HEK293 (cell line): ENCODE results near the gene CPEB3.

Experiments
- CTCF ChIA-PET: fragments of 350-600 bp; formaldehyde crosslinking; extraction: SDS; loops from one replicate; lab custom pipeline; 2021; ENCODE audit warnings: antibody characterized with exemption; lab: Yijun Ruan, JAX
- POLR2A ChIA-PET: fragments of 300-600 bp; formaldehyde crosslinking; extraction: SDS; loops from one replicate; lab custom pipeline; 2020; ENCODE audit warnings: antibody characterized with exemption, inconsistent platforms; lab: Yijun Ruan, JAX
- H3K27ac ChIP-seq: fragments of 200-500 bp; sonication (Bioruptor generic); 2 replicates; pipeline ENCODE4 v1.5.1; 2014; ENCODE audit warnings: low read depth, low read length, control low read depth, inconsistent platforms; ENCODE audit errors: extremely low read depth
- H3K36me3 ChIP-seq, 2 experiments: fragments of 200-500 bp in 1 of 2; sonication (Bioruptor generic) in 1 of 2; 1 replicate in 1 of 2; 2 replicates in 1 of 2; pipeline ENCODE4 v1.5.1; 2014 to 2017; ENCODE audit warnings: inconsistent platforms in 2 of 2, low read length in 2 of 2; ENCODE audit not compliant: control insufficient read depth in 2 of 2, insufficient read depth in 1 of 2
- H3K4me1 ChIP-seq: fragments of 200-500 bp; sonication (Bioruptor generic); 2 replicates; pipeline ENCODE4 v1.5.1; 2014; ENCODE audit warnings: mild to moderate bottlenecking, low read length, inconsistent platforms; ENCODE audit not compliant: control insufficient read depth, insufficient read depth
- H3K4me3 ChIP-seq: 2 replicates; pipeline ENCODE4 v1.5.1; 2011; ENCODE audit warnings: low read depth, mild to moderate bottlenecking, control low read depth, low read length, moderate library complexity
- H3K9me3 ChIP-seq: fragments of 200-500 bp; sonication (Bioruptor generic); 2 replicates; pipeline ENCODE4 v1.5.1; 2014; ENCODE audit warnings: low read depth, low read length, inconsistent platforms; ENCODE audit not compliant: control insufficient read depth, insufficient read depth
- GLI2 ChIP-seq: fragments of 450-650 bp; formaldehyde crosslinking; IDR thresholded peaks from 2 replicates; pipeline ENCODE4; 2017; ENCODE audit warnings: missing biosample characterization, missing genetic modification characterization, low read depth, borderline replicate concordance
- GLIS1 ChIP-seq: fragments of 450-650 bp; formaldehyde crosslinking; IDR thresholded peaks from 2 replicates; pipeline ENCODE4 v1.5.1; 2016; ENCODE audit warnings: missing biosample characterization, missing genetic modification characterization
- YY2 ChIP-seq: fragments of 450-650 bp; formaldehyde crosslinking; IDR thresholded peaks from 2 replicates; pipeline ENCODE4 v1.5.1; 2016; ENCODE audit warnings: missing biosample characterization, missing genetic modification characterization
- ZBTB21 ChIP-seq: fragments of 450-650 bp; formaldehyde crosslinking; IDR thresholded peaks from 2 replicates; pipeline ENCODE4 v1.5.1; 2017; ENCODE audit warnings: missing biosample characterization, missing genetic modification characterization
- ZBTB8A ChIP-seq: fragments of 450-650 bp; formaldehyde crosslinking; IDR thresholded peaks from 2 replicates; pipeline ENCODE4 v1.5.1; 2016; ENCODE audit warnings: missing biosample characterization, missing genetic modification characterization
- ZEB2 ChIP-seq: fragments of 450-650 bp; formaldehyde crosslinking; IDR thresholded peaks from 2 replicates; pipeline ENCODE4 v1.5.1; 2016; ENCODE audit warnings: missing biosample characterization, missing genetic modification characterization
- ZFP69B ChIP-seq: fragments of 450-650 bp; formaldehyde crosslinking; IDR thresholded peaks from 2 replicates; pipeline ENCODE4 v1.5.1; 2016; ENCODE audit warnings: missing biosample characterization, missing genetic modification characterization
- ZNF19 ChIP-seq: fragments of 450-650 bp; formaldehyde crosslinking; IDR thresholded peaks from 2 replicates; pipeline ENCODE4; 2016; ENCODE audit warnings: missing biosample characterization, missing genetic modification characterization, low read depth
- ZNF2 ChIP-seq: fragments of 450-650 bp; formaldehyde crosslinking; IDR thresholded peaks from 2 replicates; pipeline ENCODE4 v1.5.1; 2016; ENCODE audit warnings: missing biosample characterization, missing genetic modification characterization
- ZNF239 ChIP-seq: fragments of 450-650 bp; formaldehyde crosslinking; IDR thresholded peaks from 2 replicates; pipeline ENCODE4 v1.5.1; 2016; ENCODE audit warnings: missing biosample characterization, missing genetic modification characterization
- ZNF521 ChIP-seq: fragments of 450-650 bp; formaldehyde crosslinking; IDR thresholded peaks from 2 replicates; pipeline ENCODE4 v1.5.1; 2017; ENCODE audit warnings: missing biosample characterization, mild to moderate bottlenecking, missing genetic modification characterization
- ZNF561 ChIP-seq: fragments of 450-650 bp; IDR thresholded peaks from 2 replicates; pipeline ENCODE4 v1.5.1; 2018; ENCODE audit warnings: missing biosample characterization, missing genetic modification characterization, borderline replicate concordance
- ZNF654 ChIP-seq: fragments of 450-650 bp; formaldehyde crosslinking; IDR thresholded peaks from 2 replicates; pipeline ENCODE4 v1.5.1; 2016; ENCODE audit warnings: low read depth, missing biosample characterization, missing genetic modification characterization
- ZNF76 ChIP-seq: fragments of 450-650 bp; formaldehyde crosslinking; IDR thresholded peaks from 2 replicates; pipeline ENCODE4; 2016; ENCODE audit warnings: low read depth, missing biosample characterization, missing genetic modification characterization, borderline replicate concordance
- ZNF843 ChIP-seq: fragments of 450-650 bp; formaldehyde crosslinking; IDR thresholded peaks from 2 replicates; pipeline ENCODE4 v1.5.1; 2016; ENCODE audit warnings: missing biosample characterization, missing genetic modification characterization
- ZXDB ChIP-seq: fragments of 450-650 bp; formaldehyde crosslinking; IDR thresholded peaks from 2 replicates; pipeline ENCODE4 v1.5.1; 2016; ENCODE audit warnings: missing biosample characterization, missing genetic modification characterization
- TF ChIP-seq, protein P1 (sequence below): fragments of 450-650 bp; formaldehyde crosslinking; IDR thresholded peaks from 2 replicates; pipeline ENCODE4 v1.5.1; 2016; ENCODE audit warnings: missing biosample characterization, missing genetic modification characterization
- TF ChIP-seq, protein P2 (sequence below): sonication (generic); formaldehyde crosslinking; IDR thresholded peaks from 2 replicates; pipeline ENCODE4 v1.8.1; 2022; ENCODE audit warnings: mild to moderate bottlenecking, moderate library complexity, missing genetic modification reagents
- TF ChIP-seq, protein P3 (sequence below): fragments of 450-650 bp; formaldehyde crosslinking; IDR thresholded peaks from 2 replicates; pipeline ENCODE4 v1.5.1; 2016; ENCODE audit warnings: missing biosample characterization, missing genetic modification characterization
- TF ChIP-seq, protein P4 (sequence below): fragments of 450-650 bp; formaldehyde crosslinking; IDR thresholded peaks from 2 replicates; pipeline ENCODE4 v1.5.1; 2016; ENCODE audit warnings: missing biosample characterization, missing genetic modification characterization
- TF ChIP-seq, protein P5 (sequence below): fragments of 450-650 bp; formaldehyde crosslinking; IDR thresholded peaks from 2 replicates; pipeline ENCODE4 v1.5.1; 2016; ENCODE audit warnings: missing biosample characterization, missing genetic modification characterization
- TF ChIP-seq, protein P6 (sequence below): fragments of 450-650 bp; formaldehyde crosslinking; IDR thresholded peaks from 2 replicates; pipeline ENCODE4 v1.5.1; 2017; ENCODE audit warnings: missing biosample characterization, missing genetic modification characterization
- TF ChIP-seq, protein P7 (sequence below): fragments of 450-650 bp; formaldehyde crosslinking; IDR thresholded peaks from 2 replicates; pipeline ENCODE4 v1.5.1; 2016; ENCODE audit warnings: missing biosample characterization, missing genetic modification characterization, low read depth

Gene CPEB3

DNA sequence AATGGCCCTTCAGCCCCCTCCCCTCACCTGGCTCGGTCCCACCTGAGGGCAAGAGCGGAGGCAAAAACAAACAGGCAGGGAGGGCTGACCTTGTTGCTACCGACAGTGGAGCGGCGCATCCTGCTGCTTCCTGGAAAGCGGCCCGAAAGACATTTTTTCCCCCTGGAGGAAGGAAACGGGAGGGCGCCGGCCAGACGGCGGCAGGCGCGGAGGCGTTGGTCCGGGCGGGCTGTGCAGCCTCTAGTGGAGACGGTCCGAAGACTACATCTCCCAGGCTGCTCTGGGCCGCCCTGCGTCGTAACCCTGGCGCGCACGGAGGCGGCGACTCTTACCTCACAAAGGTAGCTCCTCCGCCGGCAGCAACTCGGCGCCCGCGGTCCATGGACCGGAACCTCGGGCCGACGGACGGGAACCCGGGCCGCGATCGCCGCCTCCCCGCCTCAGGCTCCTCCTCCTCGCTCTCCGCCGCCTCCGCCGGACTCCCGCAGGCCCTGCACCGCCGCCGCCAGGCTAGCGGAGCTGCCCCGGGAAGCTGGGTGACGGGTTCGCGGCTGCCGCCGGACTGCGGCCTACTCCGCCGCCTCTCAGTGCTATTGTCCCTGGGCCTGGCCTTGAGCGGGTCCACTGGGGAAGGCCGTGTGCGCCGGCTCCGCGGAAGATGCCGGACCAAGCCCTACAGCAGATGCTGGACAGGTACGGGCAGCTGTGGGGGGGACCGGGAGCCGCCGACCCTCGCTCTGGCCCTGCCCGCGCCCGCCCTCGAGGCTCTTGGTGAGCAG lies at the start of gene CPEB3, which contains the start of gene MARCHF5:
Gene CPEB3 (minus strand): TSS at position 242 of the 779 bp plus-strand sequence. CDS start 50,728 bp downstream, outside the sequence.
Gene MARCHF5 (plus strand): TSS at position 331 of the 779 bp plus-strand sequence. CDS start 328 bp downstream, at position 659.
- ChIA-PET CTCF (interaction anchor here (0.6 to 4.3 kb wide), 9 partner anchors 10 to 299 kb away, joined by 3 to 41 read pairs (median 3); no protein-coding TSS in a partner anchor), POLR2A (interaction anchor here (0.5 to 1.8 kb wide), 8 partner anchors 10 to 283 kb away, joined by 3 to 8 read pairs (median 4); partner anchors contain the start of gene IDE)
- H3K4me1 ChIP-seq: peaks cover 2% of the 10 kb centered on the region; the same call in 1 of the 2 replicates
- H3K9me3 ChIP-seq: no peaks in the 10 kb centered on the region
- H3K36me3 ChIP-seq: peaks cover 16 to 19% of the 10 kb centered on the region in 2 experiments
- H3K27ac ChIP-seq: peak within 1 kb of the TSS; percentile 91
- peak within 1 kb of the TSS; percentile 100 for H3K4me3 ChIP-seq
- peak; percentile 91 for TF ChIP-seq ZEB2
- TF ChIP-seq, protein P1, sequence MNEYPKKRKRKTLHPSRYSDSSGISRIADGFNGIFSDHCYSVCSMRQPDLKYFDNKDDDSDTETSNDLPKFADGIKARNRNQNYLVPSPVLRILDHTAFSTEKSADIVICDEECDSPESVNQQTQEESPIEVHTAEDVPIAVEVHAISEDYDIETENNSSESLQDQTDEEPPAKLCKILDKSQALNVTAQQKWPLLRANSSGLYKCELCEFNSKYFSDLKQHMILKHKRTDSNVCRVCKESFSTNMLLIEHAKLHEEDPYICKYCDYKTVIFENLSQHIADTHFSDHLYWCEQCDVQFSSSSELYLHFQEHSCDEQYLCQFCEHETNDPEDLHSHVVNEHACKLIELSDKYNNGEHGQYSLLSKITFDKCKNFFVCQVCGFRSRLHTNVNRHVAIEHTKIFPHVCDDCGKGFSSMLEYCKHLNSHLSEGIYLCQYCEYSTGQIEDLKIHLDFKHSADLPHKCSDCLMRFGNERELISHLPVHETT (tag by site-specific recombination): 0 out of 2 replicates have a peak, but pooled peaks have one; percentile 25
- TF ChIP-seq GLIS1 (tag by site-specific recombination): 0 out of 2 replicates have a peak, but pooled peaks have one; percentile 18
- TF ChIP-seq ZBTB21 (tag by site-specific recombination): peak; percentile 81
- TF ChIP-seq ZNF843 (tag by site-specific recombination): no peak
- TF ChIP-seq, protein P2, sequence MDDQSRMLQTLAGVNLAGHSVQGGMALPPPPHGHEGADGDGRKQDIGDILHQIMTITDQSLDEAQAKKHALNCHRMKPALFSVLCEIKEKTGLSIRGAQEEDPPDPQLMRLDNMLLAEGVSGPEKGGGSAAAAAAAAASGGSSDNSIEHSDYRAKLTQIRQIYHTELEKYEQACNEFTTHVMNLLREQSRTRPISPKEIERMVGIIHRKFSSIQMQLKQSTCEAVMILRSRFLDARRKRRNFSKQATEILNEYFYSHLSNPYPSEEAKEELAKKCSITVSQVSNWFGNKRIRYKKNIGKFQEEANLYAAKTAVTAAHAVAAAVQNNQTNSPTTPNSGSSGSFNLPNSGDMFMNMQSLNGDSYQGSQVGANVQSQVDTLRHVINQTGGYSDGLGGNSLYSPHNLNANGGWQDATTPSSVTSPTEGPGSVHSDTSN: 0 out of 2 replicates have a peak, but pooled peaks have one; percentile 37
- peak; percentile 88 for TF ChIP-seq ZNF2 (tag by site-specific recombination)
- no peak for TF ChIP-seq ZNF521 (tag by site-specific recombination)
- no peak for TF ChIP-seq GLI2 (tag by site-specific recombination)
- TF ChIP-seq ZNF654: no peak
- TF ChIP-seq, protein P3, sequence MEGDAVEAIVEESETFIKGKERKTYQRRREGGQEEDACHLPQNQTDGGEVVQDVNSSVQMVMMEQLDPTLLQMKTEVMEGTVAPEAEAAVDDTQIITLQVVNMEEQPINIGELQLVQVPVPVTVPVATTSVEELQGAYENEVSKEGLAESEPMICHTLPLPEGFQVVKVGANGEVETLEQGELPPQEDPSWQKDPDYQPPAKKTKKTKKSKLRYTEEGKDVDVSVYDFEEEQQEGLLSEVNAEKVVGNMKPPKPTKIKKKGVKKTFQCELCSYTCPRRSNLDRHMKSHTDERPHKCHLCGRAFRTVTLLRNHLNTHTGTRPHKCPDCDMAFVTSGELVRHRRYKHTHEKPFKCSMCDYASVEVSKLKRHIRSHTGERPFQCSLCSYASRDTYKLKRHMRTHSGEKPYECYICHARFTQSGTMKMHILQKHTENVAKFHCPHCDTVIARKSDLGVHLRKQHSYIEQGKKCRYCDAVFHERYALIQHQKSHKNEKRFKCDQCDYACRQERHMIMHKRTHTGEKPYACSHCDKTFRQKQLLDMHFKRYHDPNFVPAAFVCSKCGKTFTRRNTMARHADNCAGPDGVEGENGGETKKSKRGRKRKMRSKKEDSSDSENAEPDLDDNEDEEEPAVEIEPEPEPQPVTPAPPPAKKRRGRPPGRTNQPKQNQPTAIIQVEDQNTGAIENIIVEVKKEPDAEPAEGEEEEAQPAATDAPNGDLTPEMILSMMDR (tag by site-specific recombination): peak; percentile 96
- TF ChIP-seq ZNF76 (tag by site-specific recombination): peak; percentile 92
- TF ChIP-seq, protein P4, sequence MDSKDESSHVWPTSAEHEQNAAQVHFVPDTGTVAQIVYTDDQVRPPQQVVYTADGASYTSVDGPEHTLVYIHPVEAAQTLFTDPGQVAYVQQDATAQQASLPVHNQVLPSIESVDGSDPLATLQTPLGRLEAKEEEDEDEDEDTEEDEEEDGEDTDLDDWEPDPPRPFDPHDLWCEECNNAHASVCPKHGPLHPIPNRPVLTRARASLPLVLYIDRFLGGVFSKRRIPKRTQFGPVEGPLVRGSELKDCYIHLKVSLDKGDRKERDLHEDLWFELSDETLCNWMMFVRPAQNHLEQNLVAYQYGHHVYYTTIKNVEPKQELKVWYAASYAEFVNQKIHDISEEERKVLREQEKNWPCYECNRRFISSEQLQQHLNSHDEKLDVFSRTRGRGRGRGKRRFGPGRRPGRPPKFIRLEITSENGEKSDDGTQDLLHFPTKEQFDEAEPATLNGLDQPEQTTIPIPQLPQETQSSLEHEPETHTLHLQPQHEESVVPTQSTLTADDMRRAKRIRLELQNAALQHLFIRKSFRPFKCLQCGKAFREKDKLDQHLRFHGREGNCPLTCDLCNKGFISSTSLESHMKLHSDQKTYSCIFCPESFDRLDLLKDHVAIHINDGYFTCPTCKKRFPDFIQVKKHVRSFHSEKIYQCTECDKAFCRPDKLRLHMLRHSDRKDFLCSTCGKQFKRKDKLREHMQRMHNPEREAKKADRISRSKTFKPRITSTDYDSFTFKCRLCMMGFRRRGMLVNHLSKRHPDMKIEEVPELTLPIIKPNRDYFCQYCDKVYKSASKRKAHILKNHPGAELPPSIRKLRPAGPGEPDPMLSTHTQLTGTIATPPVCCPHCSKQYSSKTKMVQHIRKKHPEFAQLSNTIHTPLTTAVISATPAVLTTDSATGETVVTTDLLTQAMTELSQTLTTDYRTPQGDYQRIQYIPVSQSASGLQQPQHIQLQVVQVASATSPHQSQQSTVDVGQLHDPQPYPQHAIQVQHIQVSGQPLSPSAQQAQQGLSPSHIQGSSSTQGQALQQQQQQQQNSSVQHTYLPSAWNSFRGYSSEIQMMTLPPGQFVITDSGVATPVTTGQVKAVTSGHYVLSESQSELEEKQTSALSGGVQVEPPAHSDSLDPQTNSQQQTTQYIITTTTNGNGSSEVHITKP (tag by site-specific recombination): peak; percentile 85
- TF ChIP-seq, protein P5, sequence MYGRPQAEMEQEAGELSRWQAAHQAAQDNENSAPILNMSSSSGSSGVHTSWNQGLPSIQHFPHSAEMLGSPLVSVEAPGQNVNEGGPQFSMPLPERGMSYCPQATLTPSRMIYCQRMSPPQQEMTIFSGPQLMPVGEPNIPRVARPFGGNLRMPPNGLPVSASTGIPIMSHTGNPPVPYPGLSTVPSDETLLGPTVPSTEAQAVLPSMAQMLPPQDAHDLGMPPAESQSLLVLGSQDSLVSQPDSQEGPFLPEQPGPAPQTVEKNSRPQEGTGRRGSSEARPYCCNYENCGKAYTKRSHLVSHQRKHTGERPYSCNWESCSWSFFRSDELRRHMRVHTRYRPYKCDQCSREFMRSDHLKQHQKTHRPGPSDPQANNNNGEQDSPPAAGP (tag by site-specific recombination): 0 out of 2 replicates have a peak, but pooled peaks have one; percentile 18
- TF ChIP-seq, protein P6, sequence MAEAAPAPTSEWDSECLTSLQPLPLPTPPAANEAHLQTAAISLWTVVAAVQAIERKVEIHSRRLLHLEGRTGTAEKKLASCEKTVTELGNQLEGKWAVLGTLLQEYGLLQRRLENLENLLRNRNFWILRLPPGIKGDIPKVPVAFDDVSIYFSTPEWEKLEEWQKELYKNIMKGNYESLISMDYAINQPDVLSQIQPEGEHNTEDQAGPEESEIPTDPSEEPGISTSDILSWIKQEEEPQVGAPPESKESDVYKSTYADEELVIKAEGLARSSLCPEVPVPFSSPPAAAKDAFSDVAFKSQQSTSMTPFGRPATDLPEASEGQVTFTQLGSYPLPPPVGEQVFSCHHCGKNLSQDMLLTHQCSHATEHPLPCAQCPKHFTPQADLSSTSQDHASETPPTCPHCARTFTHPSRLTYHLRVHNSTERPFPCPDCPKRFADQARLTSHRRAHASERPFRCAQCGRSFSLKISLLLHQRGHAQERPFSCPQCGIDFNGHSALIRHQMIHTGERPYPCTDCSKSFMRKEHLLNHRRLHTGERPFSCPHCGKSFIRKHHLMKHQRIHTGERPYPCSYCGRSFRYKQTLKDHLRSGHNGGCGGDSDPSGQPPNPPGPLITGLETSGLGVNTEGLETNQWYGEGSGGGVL (tag by site-specific recombination): peak; percentile 6; the same call in 1 of the 2 replicates
- TF ChIP-seq ZXDB (tag by site-specific recombination): peak; percentile 65; the same call in 1 of the 2 replicates
- no peak for TF ChIP-seq ZNF239 (tag by site-specific recombination)
- peak; percentile 77; the same call in 1 of the 2 replicates for TF ChIP-seq ZNF561 (tag by site-specific recombination)
- peak; percentile 94 for TF ChIP-seq ZBTB8A (tag by site-specific recombination)
- TF ChIP-seq, protein P7, sequence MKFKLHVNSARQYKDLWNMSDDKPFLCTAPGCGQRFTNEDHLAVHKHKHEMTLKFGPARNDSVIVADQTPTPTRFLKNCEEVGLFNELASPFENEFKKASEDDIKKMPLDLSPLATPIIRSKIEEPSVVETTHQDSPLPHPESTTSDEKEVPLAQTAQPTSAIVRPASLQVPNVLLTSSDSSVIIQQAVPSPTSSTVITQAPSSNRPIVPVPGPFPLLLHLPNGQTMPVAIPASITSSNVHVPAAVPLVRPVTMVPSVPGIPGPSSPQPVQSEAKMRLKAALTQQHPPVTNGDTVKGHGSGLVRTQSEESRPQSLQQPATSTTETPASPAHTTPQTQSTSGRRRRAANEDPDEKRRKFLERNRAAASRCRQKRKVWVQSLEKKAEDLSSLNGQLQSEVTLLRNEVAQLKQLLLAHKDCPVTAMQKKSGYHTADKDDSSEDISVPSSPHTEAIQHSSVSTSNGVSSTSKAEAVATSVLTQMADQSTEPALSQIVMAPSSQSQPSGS (tag by site-specific recombination): no peak
- TF ChIP-seq ZFP69B: peak; percentile 36; the same call in 1 of the 2 replicates
- no peak for TF ChIP-seq YY2
- TF ChIP-seq ZNF19 (tag by site-specific recombination): no peak
